Stimulated activated naive B cell treated with anti-CD40 and anti-IgM and Interleukin-4, amounts not matched to agents 10 μg/mL and 1 μg/mL and 100 μg/mL, for 72 hours (primary cell): ENCODE data around the gene MPC2.
"Not testable (repeated sequence)": the region's sequence is repeated elsewhere in the genome, so short reads cannot be mapped to it uniquely, and the experiment has no call there.

Experiments used
- ATAC-seq, 2 donors: fragments of 150-1000 bp; cut with Tn5 transposase; replicated peaks; 2 replicates each; pipeline ENCODE4 v1.10.0; 2021; ENCODE audit warnings: moderate library complexity in 1 of 2
- DNase-seq: peaks from one replicate; pipeline ENCODE4 v3.0.0; 2021
- H3K27ac Mint-ChIP-seq: one replicate; pipeline ENCODE4 v1.8.0; 2022; ENCODE audit warnings: mild to moderate bottlenecking, mixed read lengths
- H3K27me3 Mint-ChIP-seq, 2 donors: one replicate each; pipeline ENCODE4 v1.8.0; 2022; ENCODE audit warnings: mixed read lengths in 2 of 2
- H3K36me3 Mint-ChIP-seq, 2 donors: one replicate each; pipeline ENCODE4 v1.8.0; 2022; ENCODE audit warnings: mixed read lengths in 2 of 2, mild to moderate bottlenecking in 1 of 2
- H3K4me1 Mint-ChIP-seq, 2 donors: one replicate each; pipeline ENCODE4 v1.8.0; 2022; ENCODE audit warnings: mixed read lengths in 2 of 2, mild to moderate bottlenecking in 1 of 2
- H3K4me3 Mint-ChIP-seq, 2 donors: one replicate each; pipeline ENCODE4 v1.8.0; 2022; ENCODE audit warnings: mild to moderate bottlenecking in 2 of 2, mixed read lengths in 2 of 2, moderate library complexity in 1 of 2
- H3K9me3 Mint-ChIP-seq, 2 donors: one replicate each; pipeline ENCODE4 v1.8.0; 2022; ENCODE audit warnings: mixed read lengths in 2 of 2, mild to moderate bottlenecking in 1 of 2

Gene MPC2

DNA sequence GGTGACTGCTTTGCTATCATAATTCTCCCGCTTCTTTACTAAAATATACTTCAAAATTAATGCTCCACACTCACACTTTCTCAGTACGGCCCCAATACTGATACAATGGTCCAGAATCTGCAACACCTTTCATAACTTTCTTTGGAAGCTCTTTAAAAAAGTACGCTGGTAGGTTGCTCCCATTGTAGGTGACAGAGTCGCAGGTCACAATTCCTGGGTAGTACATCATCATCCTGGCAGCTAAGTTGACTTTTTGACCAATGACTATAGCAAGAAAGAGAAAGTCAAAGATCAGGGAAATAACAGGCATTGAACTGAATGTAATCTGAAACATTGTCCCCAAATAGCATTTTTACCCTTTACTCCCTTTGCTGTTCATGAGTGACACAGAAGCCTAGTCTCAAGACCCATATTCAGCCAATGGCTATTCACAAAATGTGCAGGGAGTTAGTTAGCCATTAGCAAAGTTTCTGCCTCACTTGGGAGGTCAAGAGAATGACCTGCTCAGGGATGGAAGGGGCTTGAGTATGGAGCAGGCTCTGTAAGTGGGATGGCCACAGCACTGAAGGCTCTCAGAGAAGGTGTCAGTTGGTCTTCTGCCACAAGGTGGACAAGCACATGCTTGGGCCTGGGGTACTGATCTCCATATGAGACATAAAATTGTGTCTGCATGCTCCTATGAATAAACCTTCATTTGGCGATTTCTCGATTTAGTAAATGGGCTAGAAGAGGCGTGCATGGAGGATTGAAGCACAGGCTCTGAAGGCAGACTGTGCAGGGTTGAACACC lies 58.3 kb downstream of the MPC2 start:
- Mint-ChIP-seq H3K4me1 (no peaks in the 10 kb centered on the region), H3K36me3 (no peaks in the 10 kb centered on the region), H3K9me3 (no peaks in the 10 kb centered on the region), H3K4me3 (no peak overlapping the region), H3K27me3 (no peaks in the 10 kb centered on the region), H3K27ac (no peak overlapping the region)
- DNase-seq, result no peak
- ATAC-seq, result no peak

DNA sequence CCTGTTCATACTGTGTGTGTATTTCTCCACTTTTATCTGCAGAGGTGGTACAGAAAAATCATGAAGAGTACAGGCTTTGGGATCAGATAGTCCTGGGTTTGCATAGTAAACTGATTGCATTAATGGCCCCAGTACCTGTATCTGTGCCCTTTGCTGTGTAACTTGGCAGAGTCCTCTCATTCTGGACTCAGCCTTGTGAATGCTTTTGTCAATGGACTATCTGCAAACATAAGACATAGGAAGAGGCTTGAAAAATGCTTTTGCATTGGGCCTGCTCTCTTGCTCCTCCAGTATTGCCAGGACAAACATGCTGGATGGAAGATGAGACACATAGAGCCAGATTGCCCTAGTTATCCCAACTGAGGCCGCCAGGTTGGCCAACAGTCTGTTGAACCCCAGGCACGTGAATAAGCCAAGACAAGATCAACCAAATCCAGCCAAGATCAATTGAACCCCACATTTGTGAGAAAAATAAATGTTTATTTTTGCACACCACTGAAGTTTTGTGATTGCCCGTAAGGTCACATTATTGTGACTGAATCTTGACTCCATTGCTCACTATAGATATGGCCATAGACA lies 60.2 kb downstream of the MPC2 start:
- no peak for DNase-seq
- Mint-ChIP-seq H3K27me3 (no peaks in the 10 kb centered on the region), H3K4me1 (no peaks in the 10 kb centered on the region), H3K36me3 (no peaks in the 10 kb centered on the region), H3K9me3 (no peaks in the 10 kb centered on the region), H3K27ac (no peak overlapping the region), H3K4me3 (no peak overlapping the region)
- ATAC-seq, result no peak

DNA sequence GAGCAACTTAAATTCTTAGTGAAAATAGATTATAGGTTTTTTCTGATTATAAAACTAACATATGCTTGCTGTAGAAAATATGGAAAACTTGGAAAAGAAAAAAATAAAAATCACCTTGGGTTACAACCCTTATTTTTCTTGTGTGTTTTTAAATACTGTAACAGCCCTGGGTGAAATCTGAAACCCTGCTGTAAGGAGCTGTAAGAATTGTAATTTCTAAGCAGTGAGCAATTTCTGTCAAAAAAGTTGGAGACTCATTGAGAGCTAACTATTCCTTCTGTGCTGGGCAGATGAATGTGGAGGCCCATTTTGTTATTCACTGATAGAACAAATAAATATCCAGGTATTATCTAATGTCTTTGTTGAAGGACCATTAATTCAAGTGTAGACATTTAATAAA lies 65.5 kb downstream of the MPC2 start:
- Mint-ChIP-seq H3K27me3 (no peaks in the 10 kb centered on the region), H3K9me3 (no peaks in the 10 kb centered on the region), H3K27ac (no peak overlapping the region), H3K36me3 (no peaks in the 10 kb centered on the region), H3K4me1 (no peaks in the 10 kb centered on the region), H3K4me3 (no peak overlapping the region)
- ATAC-seq (no peak), DNase-seq (no peak)

DNA sequence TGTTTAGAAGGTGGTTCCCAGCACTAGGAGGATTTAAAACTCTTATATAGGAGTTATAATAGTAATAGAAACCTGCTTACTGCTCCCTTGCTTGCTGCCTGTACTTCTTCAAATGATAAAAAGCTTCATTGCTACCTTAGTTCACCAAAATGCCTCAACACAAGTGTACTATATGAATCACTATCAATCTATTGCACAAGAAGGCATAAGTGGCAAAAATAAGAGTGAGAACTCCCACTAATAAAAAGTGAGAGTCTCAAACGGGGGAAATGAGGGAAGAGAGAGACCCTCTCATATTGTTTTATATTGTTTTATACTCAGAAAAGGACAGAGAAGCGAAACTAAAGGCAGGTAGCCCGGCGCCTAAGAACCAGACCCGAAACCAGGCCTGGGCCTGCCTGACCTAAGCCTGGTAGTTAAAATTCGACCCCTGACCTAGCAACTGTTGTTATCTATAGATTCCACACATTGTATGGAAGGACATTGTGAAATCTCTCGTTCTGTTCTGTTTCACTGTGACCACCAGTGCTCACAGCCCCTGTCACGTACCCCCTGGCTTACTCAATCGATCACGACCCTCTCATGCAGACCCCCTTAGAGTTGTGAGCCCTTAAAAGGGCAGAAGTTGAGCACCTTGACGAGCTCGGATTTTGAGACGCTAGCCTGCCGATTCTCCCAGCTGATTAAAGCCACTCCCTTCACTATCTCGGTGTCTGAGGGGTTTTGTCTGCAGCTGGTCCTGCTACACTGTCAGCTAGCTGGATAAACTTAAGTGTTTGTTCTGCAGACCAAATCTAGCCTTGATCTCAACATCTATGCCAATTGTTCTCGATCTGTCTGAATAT lies 67.5 kb downstream of the MPC2 start:
- H3K4me1 Mint-ChIP-seq, H3K36me3 Mint-ChIP-seq, ATAC-seq, H3K27ac Mint-ChIP-seq, DNase-seq, H3K4me3 Mint-ChIP-seq, H3K27me3 Mint-ChIP-seq, H3K9me3 Mint-ChIP-seq: not testable (repeated sequence)

GRCh38 chr1:167866739-167867414 lies 70.0 kb downstream of the MPC2 start:
- not testable (repeated sequence) for H3K36me3 Mint-ChIP-seq, H3K27ac Mint-ChIP-seq, DNase-seq, H3K4me1 Mint-ChIP-seq, H3K9me3 Mint-ChIP-seq, H3K27me3 Mint-ChIP-seq, ATAC-seq, H3K4me3 Mint-ChIP-seq
